ENCODE data around the gene PRM1. TPM values are rescaled to one million over a fixed set of nuclear protein-coding genes. Genes with fewer than 3 reads are reported as not detected.

PRM1 gene
- total RNA-seq, 1 experiment from 2014 or later, result not detected

DNA sequence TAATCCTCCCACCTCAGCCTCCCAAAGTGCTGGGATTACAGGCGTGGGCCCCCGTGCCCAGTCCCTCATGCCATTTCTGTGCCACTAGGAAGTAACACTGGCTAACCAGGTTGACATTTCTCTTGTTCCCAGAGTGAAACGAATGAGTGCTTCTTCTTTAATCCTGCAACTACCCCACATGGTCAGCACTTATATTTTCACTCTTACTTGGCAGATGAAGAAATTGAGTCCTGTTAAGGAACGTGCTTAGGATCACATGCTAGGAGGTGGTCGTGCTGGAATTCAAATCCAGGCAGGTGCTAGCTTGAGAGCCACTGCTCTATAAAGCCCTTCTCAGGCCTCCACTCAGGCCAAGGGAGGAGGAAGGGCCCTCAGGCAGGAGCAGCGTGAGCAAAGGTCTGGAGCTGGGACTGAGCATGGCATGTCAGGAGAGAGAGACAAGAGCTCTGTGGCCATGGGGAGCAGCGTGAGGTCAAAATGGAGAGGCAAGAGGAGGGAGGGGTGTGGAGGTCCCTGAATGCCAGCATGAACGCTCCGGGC is 45.7 kb upstream of the PRM1 start:
- CTCF ChIA-PET, result no interaction called here
- intact Hi-C loops (cut with micrococcal nuclease; ENCODE audit: unreplicated experiment) (no loop called here), in situ Hi-C loops (cut with HindIII; ENCODE audit: low pct_unique_long_range_greater_than_20kb, low sequenced_read_pairs) (no loop called here)
- Histone ChIP-seq H3K27ac (ENCODE audit: low read length) (no peak overlapping the region), H3K27me3 (ENCODE audit: control insufficient read depth, insufficient read depth, low read length) (no peaks in the 10 kb centered on the region), H3K4me3 (ENCODE audit: low read depth in 2 of 2, low read length in 2 of 2) (no peak overlapping the region), H3K4me1 (ENCODE audit: control insufficient read depth, insufficient read depth, low read length) (peaks cover 21% of the 10 kb centered on the region), H3K9me3 (ENCODE audit: control insufficient read depth, insufficient read depth, low read depth, low read length) (no peaks in the 10 kb centered on the region), H3K36me3 (ENCODE audit: control insufficient read depth, insufficient read depth, low read length) (no peaks in the 10 kb centered on the region)
- BruUV-seq (replicated peaks), result no TSS peak
- TF ChIP-seq CTCF (IDR thresholded peaks at IDR 0.05), result no peak
- no peak for TF ChIP-seq TCF7L2 (IDR thresholded peaks at IDR 0.05; ENCODE audit: low read depth, low read length)
- TF ChIP-seq, protein P1, sequence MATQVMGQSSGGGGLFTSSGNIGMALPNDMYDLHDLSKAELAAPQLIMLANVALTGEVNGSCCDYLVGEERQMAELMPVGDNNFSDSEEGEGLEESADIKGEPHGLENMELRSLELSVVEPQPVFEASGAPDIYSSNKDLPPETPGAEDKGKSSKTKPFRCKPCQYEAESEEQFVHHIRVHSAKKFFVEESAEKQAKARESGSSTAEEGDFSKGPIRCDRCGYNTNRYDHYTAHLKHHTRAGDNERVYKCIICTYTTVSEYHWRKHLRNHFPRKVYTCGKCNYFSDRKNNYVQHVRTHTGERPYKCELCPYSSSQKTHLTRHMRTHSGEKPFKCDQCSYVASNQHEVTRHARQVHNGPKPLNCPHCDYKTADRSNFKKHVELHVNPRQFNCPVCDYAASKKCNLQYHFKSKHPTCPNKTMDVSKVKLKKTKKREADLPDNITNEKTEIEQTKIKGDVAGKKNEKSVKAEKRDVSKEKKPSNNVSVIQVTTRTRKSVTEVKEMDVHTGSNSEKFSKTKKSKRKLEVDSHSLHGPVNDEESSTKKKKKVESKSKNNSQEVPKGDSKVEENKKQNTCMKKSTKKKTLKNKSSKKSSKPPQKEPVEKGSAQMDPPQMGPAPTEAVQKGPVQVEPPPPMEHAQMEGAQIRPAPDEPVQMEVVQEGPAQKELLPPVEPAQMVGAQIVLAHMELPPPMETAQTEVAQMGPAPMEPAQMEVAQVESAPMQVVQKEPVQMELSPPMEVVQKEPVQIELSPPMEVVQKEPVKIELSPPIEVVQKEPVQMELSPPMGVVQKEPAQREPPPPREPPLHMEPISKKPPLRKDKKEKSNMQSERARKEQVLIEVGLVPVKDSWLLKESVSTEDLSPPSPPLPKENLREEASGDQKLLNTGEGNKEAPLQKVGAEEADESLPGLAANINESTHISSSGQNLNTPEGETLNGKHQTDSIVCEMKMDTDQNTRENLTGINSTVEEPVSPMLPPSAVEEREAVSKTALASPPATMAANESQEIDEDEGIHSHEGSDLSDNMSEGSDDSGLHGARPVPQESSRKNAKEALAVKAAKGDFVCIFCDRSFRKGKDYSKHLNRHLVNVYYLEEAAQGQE (IDR thresholded peaks at IDR 0.05; ENCODE audit: insufficient read depth in 1 of 2, low read depth in 2 of 2, low read length in 1 of 2), result no peak
- no peak for TF ChIP-seq SIN3A (IDR thresholded peaks at IDR 0.05; ENCODE audit: borderline replicate concordance, insufficient read depth, low read depth, low read length)
- no peak for TF ChIP-seq POLR2AphosphoS5 (IDR thresholded peaks at IDR 0.05; ENCODE audit: low read depth, low read length)
- POLR2A ChIA-PET, result no interaction called here
- ATAC-seq, result no peak
- DNase-seq (ENCODE audit: low read depth, low spot score), result no peak

DNA sequence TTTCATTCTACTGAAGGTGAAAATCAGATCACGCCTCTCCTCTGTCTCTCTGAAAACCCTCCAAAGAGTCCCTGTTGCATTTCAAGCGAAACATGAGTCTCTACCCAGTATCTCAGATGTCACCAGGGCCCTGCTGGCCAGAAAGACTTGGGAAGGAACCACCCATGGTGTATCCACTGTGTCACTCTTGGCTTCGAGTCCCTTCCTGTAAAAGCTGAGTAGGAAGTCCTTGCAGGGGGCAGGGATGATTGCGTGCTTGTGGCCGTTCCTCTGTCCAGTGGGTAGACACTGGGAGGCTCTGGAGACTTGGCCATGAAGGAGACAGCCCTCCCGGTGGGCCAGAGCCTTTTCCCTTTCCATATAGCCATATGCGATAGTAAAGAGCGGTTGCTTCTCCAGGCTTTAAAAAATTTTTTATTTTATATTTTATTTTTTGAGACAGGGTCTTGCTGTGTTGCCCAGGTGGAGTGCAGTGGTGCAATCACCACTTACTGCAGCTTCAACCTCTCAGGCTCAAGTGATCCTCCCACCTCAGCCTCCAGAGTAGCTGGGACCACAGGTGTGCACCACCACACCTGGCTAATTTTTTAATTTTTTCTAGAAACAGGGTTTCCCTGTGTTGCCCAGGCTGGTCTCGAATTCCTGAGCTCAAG is 45.1 kb upstream of the PRM1 start:
- no peaks in the 10 kb centered on the region for H3K27me3 ChIP-seq (ENCODE audit: control insufficient read depth, insufficient read depth, low read length)
- no peak for DNase-seq (ENCODE audit: low read depth, low spot score)
- in situ Hi-C loops (cut with HindIII; ENCODE audit: low pct_unique_long_range_greater_than_20kb, low sequenced_read_pairs) (no loop called here), intact Hi-C loops (cut with micrococcal nuclease; ENCODE audit: unreplicated experiment) (no loop called here)
- H3K27ac ChIP-seq (ENCODE audit: low read length), result no peak overlapping the region
- no peak for ATAC-seq
- CTCF ChIA-PET, result no interaction called here
- H3K9me3 ChIP-seq (ENCODE audit: control insufficient read depth, insufficient read depth, low read depth, low read length), result no peaks in the 10 kb centered on the region
- BruUV-seq (replicated peaks), result no TSS peak
- H3K36me3 ChIP-seq (ENCODE audit: control insufficient read depth, insufficient read depth, low read length), result no peaks in the 10 kb centered on the region
- H3K4me1 ChIP-seq (ENCODE audit: control insufficient read depth, insufficient read depth, low read length), result peaks cover 21% of the 10 kb centered on the region
- TF ChIP-seq POLR2AphosphoS5 (IDR thresholded peaks at IDR 0.05; ENCODE audit: low read depth, low read length) (no peak), SIN3A (IDR thresholded peaks at IDR 0.05; ENCODE audit: borderline replicate concordance, insufficient read depth, low read depth, low read length) (no peak), CTCF (IDR thresholded peaks at IDR 0.05) (no peak), TCF7L2 (IDR thresholded peaks at IDR 0.05; ENCODE audit: low read depth, low read length) (no peak)
- TF ChIP-seq, protein P1 (IDR thresholded peaks at IDR 0.05; ENCODE audit: insufficient read depth in 1 of 2, low read depth in 2 of 2, low read length in 1 of 2), result no peak
- POLR2A ChIA-PET, result no interaction called here
- H3K4me3 ChIP-seq (ENCODE audit: low read depth in 2 of 2, low read length in 2 of 2), result no peak overlapping the region

All from Panc1 (cell line).